Neuronal stem cell (in vitro differentiated cells): ENCODE results near the gene THOC6.

Experiments used
- DNase-seq: peaks from one replicate; pipeline ENCODE4 v3.0.0-alpha.2; 2013; ENCODE audit warnings: low spot score
- H2AFZ ChIP-seq: one replicate; pipeline ENCODE4 v1.6.1; 2013; ENCODE audit warnings: mild to moderate bottlenecking, low read length, inconsistent platforms
- H2AK5ac ChIP-seq: 2 replicates; pipeline ENCODE4 v1.6.1; 2013; ENCODE audit warnings: low read depth, mild to moderate bottlenecking, inconsistent platforms, low read length, moderate library complexity, mixed read lengths
- H2BK120ac ChIP-seq: 2 replicates; pipeline ENCODE4 v1.6.1; 2013; ENCODE audit warnings: low read depth, mild to moderate bottlenecking, inconsistent platforms, low read length, moderate library complexity, mixed read lengths
- H2BK12ac ChIP-seq: one replicate; pipeline ENCODE4 v1.6.1; 2013; ENCODE audit warnings: low read length, inconsistent platforms
- H2BK15ac ChIP-seq: 2 replicates; pipeline ENCODE4 v1.6.1; 2013; ENCODE audit warnings: mild to moderate bottlenecking, low read length, inconsistent platforms, mixed read lengths
- H2BK5ac ChIP-seq: one replicate; pipeline ENCODE4 v1.6.1; 2013; ENCODE audit warnings: inconsistent platforms, mild to moderate bottlenecking, low read length, moderate library complexity
- H3K14ac ChIP-seq: one replicate; pipeline ENCODE4 v1.6.1; 2013; ENCODE audit warnings: low read length, inconsistent platforms
- H3K18ac ChIP-seq: 2 replicates; pipeline ENCODE4 v1.6.1; 2013; ENCODE audit warnings: low read length, inconsistent platforms
- H3K23ac ChIP-seq: 2 replicates; pipeline ENCODE4 v1.6.1; 2013; ENCODE audit warnings: low read depth, mild to moderate bottlenecking, mixed read lengths, low read length, inconsistent platforms; ENCODE audit not compliant: poor library complexity
- H3K27ac ChIP-seq: replicated peaks from 3 replicates; pipeline ENCODE4 v1.5.1; 2013; ENCODE audit warnings: low read length, inconsistent platforms
- H3K27me3 ChIP-seq, 3 experiments: 2 replicates each; pipeline ENCODE4 v1.6.1; 2013; ENCODE audit warnings: low read length in 3 of 3, mild to moderate bottlenecking in 2 of 3, inconsistent platforms in 1 of 3, low read depth in 1 of 3, mixed read lengths in 1 of 3, moderate library complexity in 1 of 3; ENCODE audit not compliant: control insufficient read depth in 3 of 3, insufficient read depth in 3 of 3
- H3K36me3 ChIP-seq, 2 donors: replicated peaks in 1 of 2; 2 replicates each; pipeline ENCODE4 v1.6.1; 2013; ENCODE audit warnings: low read length in 2 of 2; ENCODE audit not compliant: control insufficient read depth in 2 of 2, insufficient read depth in 2 of 2
- H3K4ac ChIP-seq: 2 replicates; pipeline ENCODE4 v1.6.1; 2013; ENCODE audit warnings: inconsistent platforms, mild to moderate bottlenecking, low read length, moderate library complexity
- H3K4me1 ChIP-seq, 2 donors: 1 replicate in 1 of 2; 2 replicates in 1 of 2; pipeline ENCODE4 v1.6.1; 2013; ENCODE audit warnings: low read length in 2 of 2, low read depth in 1 of 2; ENCODE audit not compliant: control insufficient read depth in 2 of 2, insufficient read depth in 1 of 2
- H3K4me2 ChIP-seq: one replicate; pipeline ENCODE4 v1.6.1; 2013; ENCODE audit warnings: mild to moderate bottlenecking, low read length, inconsistent platforms; ENCODE audit not compliant: insufficient read depth, poor library complexity, severe bottlenecking
- H3K4me3 ChIP-seq, 2 donors: 2 replicates each; pipeline ENCODE4 v1.5.1; 2013; ENCODE audit warnings: low read length in 2 of 2, mild to moderate bottlenecking in 2 of 2, inconsistent platforms in 1 of 2, moderate library complexity in 1 of 2
- H3K79me1 ChIP-seq: one replicate; pipeline ENCODE4 v1.6.1; 2013; ENCODE audit warnings: low read depth, mild to moderate bottlenecking, inconsistent platforms, low read length, moderate library complexity
- H3K9ac ChIP-seq: one replicate; pipeline ENCODE4 v1.6.1; 2013; ENCODE audit warnings: mild to moderate bottlenecking, low read depth, low read length, inconsistent platforms; ENCODE audit not compliant: poor library complexity
- H3K9me3 ChIP-seq, 2 donors: replicated peaks in 1 of 2; 2 replicates each; pipeline versions ENCODE3 to v1.6.1; 2013; ENCODE audit warnings: low read length in 2 of 2, mild to moderate bottlenecking in 2 of 2, inconsistent platforms in 1 of 2, low read depth in 1 of 2, mixed read lengths in 1 of 2, moderate library complexity in 1 of 2; ENCODE audit not compliant: control insufficient read depth in 2 of 2, insufficient read depth in 1 of 2
- H4K8ac ChIP-seq: one replicate; pipeline ENCODE4 v1.6.1; 2013; ENCODE audit warnings: low read depth, mild to moderate bottlenecking, inconsistent platforms, low read length, moderate library complexity
- H4K91ac ChIP-seq: one replicate; pipeline ENCODE4 v1.6.1; 2013; ENCODE audit warnings: low read length, low read depth, mild to moderate bottlenecking, inconsistent platforms; ENCODE audit not compliant: poor library complexity
- WGBS, 2 donors: extraction: QIAGEN DNeasy Blood & Tissue Kit; methylation state at CpG; one replicate each; pipeline ENCODE4 v1.1.7; 2013; ENCODE audit warnings: missing lambda C conversion rate in 2 of 2, mixed read lengths in 1 of 2; ENCODE audit not compliant: insufficient read length in 2 of 2, insufficient replicate concordance in 1 of 2; ENCODE audit errors: extremely low coverage in 2 of 2; 5-methylcytosine and 5-hydroxymethylcytosine counted together

Gene THOC6

GRCh38 chr16:2980227-2981176 is 43.3 kb upstream of the THOC6 start, which contains the start of gene PKMYT1:
TSS of gene PKMYT1 (minus strand) at chr16:2980446. CDS start at chr16:2979657, 789 bp downstream.
- peak within 1 kb of the TSS; percentile 94 for H2BK15ac ChIP-seq
- peak within 1 kb of the TSS; percentile 81 for H3K27ac ChIP-seq
- H4K8ac ChIP-seq, result peak within 1 kb of the TSS; percentile 65
- H3K27me3 ChIP-seq, result peaks cover 0 to 12% (median 0%) of the 10 kb centered on the region in 3 experiments
- peak within 1 kb of the TSS; percentile 72 for H2BK120ac ChIP-seq
- H2BK5ac ChIP-seq, result peak within 1 kb of the TSS; percentile 90
- H3K79me1 ChIP-seq, result peaks cover 9% of the 10 kb centered on the region
- no CpG with 5 or more reads among the region's 91 CpGs for WGBS, 2 donors
- DNase-seq, result peak; percentile 87
- peak within 1 kb of the TSS; percentile 85 for H2AFZ ChIP-seq
- H3K23ac ChIP-seq, result peak within 1 kb of the TSS; percentile 100
- H3K36me3 ChIP-seq, result peaks cover 6 to 33% of the 10 kb centered on the region in 2 donors
- peak within 1 kb of the TSS; percentile 99 for H3K18ac ChIP-seq
- peak within 1 kb of the TSS; percentile 41 for H2BK12ac ChIP-seq
- peak within 1 kb of the TSS; percentile 37 for H3K4ac ChIP-seq
- peak within 1 kb of the TSS; percentile 53 for H4K91ac ChIP-seq
- peak within 1 kb of the TSS; percentile 94 for H3K14ac ChIP-seq
- peak within 1 kb of the TSS; percentile 96 for H2AK5ac ChIP-seq
- H3K9ac ChIP-seq, result peak within 1 kb of the TSS; percentile 98
- peak within 1 kb of the TSS; percentile 93 for H3K4me2 ChIP-seq
- H3K4me3 ChIP-seq, result peak within 1 kb of the TSS; percentile 87 to 95
- H3K9me3 ChIP-seq, result no peaks in the 10 kb centered on the region
- peaks cover 14 to 20% of the 10 kb centered on the region in 2 donors for H3K4me1 ChIP-seq

GRCh38 chr16:2981177-2981898 is 42.5 kb upstream of the THOC6 start:
- Histone ChIP-seq H3K14ac (no peak overlapping the region), H3K4me1 (peaks cover 14 to 20% of the 10 kb centered on the region in 2 donors), H3K18ac (no peak overlapping the region), H3K4me2 (peak overlapping the region; percentile 49), H2AK5ac (peak overlapping the region; percentile 96), H2BK15ac (peak overlapping the region; percentile 81), H3K23ac (peak overlapping the region; percentile 43), H2BK120ac (peak overlapping the region; percentile 44), H3K9ac (no peak overlapping the region), H3K36me3 (peaks cover 0 to 24% of the 10 kb centered on the region in 2 donors), H2AFZ (peak overlapping the region; percentile 78), H3K4ac (no peak overlapping the region), H3K27ac (peak overlapping the region; percentile 81), H4K91ac (no peak overlapping the region), H3K4me3 (peak overlapping the region in 1 of 2 donors; percentile 87), H3K27me3 (peaks cover 0 to 20% (median 0%) of the 10 kb centered on the region in 3 experiments), H2BK5ac (peak overlapping the region; percentile 90), H4K8ac (no peak overlapping the region), H3K9me3 (no peaks in the 10 kb centered on the region), H3K79me1 (peaks cover 9% of the 10 kb centered on the region), H2BK12ac (peak overlapping the region; percentile 41)
- DNase-seq, result no peak
- WGBS, 2 donors, result no CpG with 5 or more reads among the region's 33 CpGs

- H2AFZ ChIP-seq, result peak overlapping the region; percentile 78
- no peak for DNase-seq
- H2BK12ac ChIP-seq, result peak overlapping the region; percentile 47
- no CpG with 5 or more reads among the region's 4 CpGs for WGBS, 2 donors
- peak overlapping the region; percentile 81 for H3K27ac ChIP-seq
- H2AK5ac ChIP-seq, result peak overlapping the region; percentile 83
- peak overlapping the region; percentile 49 for H3K4me2 ChIP-seq
- H2BK120ac ChIP-seq, result peak overlapping the region; percentile 44
- peaks cover 0 to 26% (median 0%) of the 10 kb centered on the region in 3 experiments for H3K27me3 ChIP-seq
- H3K9ac ChIP-seq, result no peak overlapping the region
- H3K79me1 ChIP-seq, result peaks cover 9% of the 10 kb centered on the region
- H3K4me1 ChIP-seq, result peaks cover 14 to 20% of the 10 kb centered on the region in 2 donors
- H3K36me3 ChIP-seq, result peaks cover 0 to 19% of the 10 kb centered on the region in 2 donors
- H3K4ac ChIP-seq, result no peak overlapping the region
- H3K23ac ChIP-seq, result peak overlapping the region; percentile 37
- H3K14ac ChIP-seq, result no peak overlapping the region
- no peaks in the 10 kb centered on the region for H3K9me3 ChIP-seq
- peak overlapping the region; percentile 35 for H2BK15ac ChIP-seq
- peak overlapping the region; percentile 94 for H3K18ac ChIP-seq
- H2BK5ac ChIP-seq, result peak overlapping the region; percentile 71
- no peak overlapping the region for H4K91ac ChIP-seq
- H4K8ac ChIP-seq, result no peak overlapping the region
- peak overlapping the region in 1 of 2 donors; percentile 87 for H3K4me3 ChIP-seq
These were observed 42.0 kb upstream of the THOC6 start for GRCh38 chr16:2981899-2982250.
